Psoas muscle (tissue), 8 donors: ENCODE measurements around the gene DCBLD2. TPM values are rescaled to one million over a fixed set of nuclear protein-coding genes. Genes with fewer than 3 reads are reported as not detected.
"Not testable (repeated sequence)": the region's sequence is repeated elsewhere in the genome, so short reads cannot be mapped to it uniquely, and the experiment has no call there.

ENCODE experiments used
- ATAC-seq, 4 donors: fragments of 200-7000 bp; cut with Tn5 transposase; one replicate each; pipeline ENCODE4 v1.9.1; 2020; ENCODE audit warnings: moderate library complexity in 3 of 4, mild to moderate bottlenecking in 2 of 4
- DNase-seq, 2 donors: peaks; one replicate each; pipeline ENCODE4 v3.0.0-alpha.2; 2020
- H3K27ac ChIP-seq: fragments of 200-600 bp; one replicate; pipeline ENCODE4 v1.8.0; 2022
- H3K27me3 ChIP-seq, 3 donors: fragments of 200-600 bp in 1 of 3; one replicate each; pipeline versions ENCODE4 v1.6.1 to v1.8.0; 2013 to 2022; ENCODE audit warnings: low read length in 2 of 3, mild to moderate bottlenecking in 2 of 3, moderate library complexity in 1 of 3; ENCODE audit not compliant: insufficient read depth in 3 of 3
- H3K36me3 ChIP-seq, 2 donors: fragments of 200-600 bp in 1 of 2; one replicate each; pipeline versions ENCODE4 v1.6.1 to v1.8.0; 2013 to 2022; ENCODE audit warnings: low read depth in 1 of 2, mild to moderate bottlenecking in 1 of 2, moderate library complexity in 1 of 2; ENCODE audit not compliant: insufficient read depth in 1 of 2
- H3K4me1 ChIP-seq: fragments of 200-600 bp; one replicate; pipeline ENCODE4 v1.8.0; 2022
- H3K4me3 ChIP-seq: fragments of 200-600 bp; one replicate; pipeline ENCODE4 v1.8.0; 2022; ENCODE audit warnings: mild to moderate bottlenecking
- H3K9me3 ChIP-seq: fragments of 200-600 bp; one replicate; pipeline ENCODE4 v1.8.0; 2022
- WGBS, 3 donors: extraction: QIAGEN DNeasy Blood & Tissue Kit; methylation state at CpG; one replicate each; pipeline versions ENCODE4 v1.1.6 to v1.1.7; 2013; 5-methylcytosine and 5-hydroxymethylcytosine counted together
- intact Hi-C, 2 donors: fragments of 100-400 bp; cut with DNase I; formaldehyde crosslinking; loops; one replicate each; pipeline versions ENCODE4 v1.11.0 to v1.14.2; 2022
- polyA plus RNA-seq, 3 donors: library from polyadenylated mRNA; stranded (reverse); fragments of 200-250 nt; gene quantifications; one replicate each; pipeline ENCODE4 v1.2.3, GENCODE V29; 2013
- total RNA-seq, 4 donors: library from RNA; stranded (reverse); fragmentation: NEBNext Ultra II Directional in 2 of 4; extraction: Animal tissue kit (Norgen Biotek cat#: 25700) in 2 of 4; gene quantifications; one replicate each; pipeline versions ENCODE4 v1.2.1 to v1.2.4, GENCODE V29; 2021 to 2023
- TF ChIP-seq, protein P1 (sequence below): fragments of 200-600 bp; IDR thresholded peaks from one replicate; pipeline ENCODE4 v1.8.0; 2022; ENCODE audit warnings: antibody characterized with exemption
- donor health status: healthy with polysubstance abuse.
- donor health status: DM: no; HTN: no; CAD: no; lungs with moderate emphysema.
- donor health status: Bipolar disorder and iron deficiency.
- donor health status: healthy.
- donor health status: DM: yes; HTN: yes; CAD: no.
- donor health status: DM: no; HTN: no; CAD: no.
- donor health status: DM: no; HTN: no; CAD: no.
- donor health status: DM: yes; HTN: yes; CAD: no.

The DCBLD2 gene
- total and polyA plus RNA-seq, 7 donors: 2.9 to 13.9 (median 5.3) TPM

DNA sequence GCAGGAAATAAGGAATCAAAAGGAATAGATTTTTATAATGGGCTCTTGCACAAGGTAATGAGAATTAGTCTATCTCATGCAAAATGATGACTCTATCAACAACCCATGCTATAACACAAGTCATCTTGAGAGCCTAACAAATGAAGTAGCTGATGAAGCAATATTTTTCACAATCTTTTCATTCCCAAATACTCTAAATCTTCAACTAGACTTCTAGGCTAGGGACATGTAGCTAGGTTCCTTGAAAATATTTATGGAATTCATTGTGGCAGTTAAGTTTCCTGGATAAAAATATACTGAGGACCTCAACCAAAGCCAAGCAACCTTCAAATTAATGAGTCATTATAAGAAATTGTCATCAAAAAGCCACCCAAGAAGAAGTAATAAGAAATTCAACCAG, 55.4 kb downstream of the DCBLD2 start:
- intact Hi-C loops: no loop called here

GRCh38 chr3:98843266-98843959, 58.1 kb downstream of the DCBLD2 start:
- no peaks in the 10 kb centered on the region for H3K4me1 ChIP-seq
- H3K27ac ChIP-seq: no peak overlapping the region
- 53 to 67% (median 60%) methylated on average over 7 of the region's 7 CpGs for WGBS, 3 donors
- intact Hi-C loops: no loop called here
- ATAC-seq (no peak), DNase-seq (no peak)
- peaks cover 0 to 4% of the 10 kb centered on the region in 2 donors for H3K36me3 ChIP-seq
- TF ChIP-seq, protein P1, sequence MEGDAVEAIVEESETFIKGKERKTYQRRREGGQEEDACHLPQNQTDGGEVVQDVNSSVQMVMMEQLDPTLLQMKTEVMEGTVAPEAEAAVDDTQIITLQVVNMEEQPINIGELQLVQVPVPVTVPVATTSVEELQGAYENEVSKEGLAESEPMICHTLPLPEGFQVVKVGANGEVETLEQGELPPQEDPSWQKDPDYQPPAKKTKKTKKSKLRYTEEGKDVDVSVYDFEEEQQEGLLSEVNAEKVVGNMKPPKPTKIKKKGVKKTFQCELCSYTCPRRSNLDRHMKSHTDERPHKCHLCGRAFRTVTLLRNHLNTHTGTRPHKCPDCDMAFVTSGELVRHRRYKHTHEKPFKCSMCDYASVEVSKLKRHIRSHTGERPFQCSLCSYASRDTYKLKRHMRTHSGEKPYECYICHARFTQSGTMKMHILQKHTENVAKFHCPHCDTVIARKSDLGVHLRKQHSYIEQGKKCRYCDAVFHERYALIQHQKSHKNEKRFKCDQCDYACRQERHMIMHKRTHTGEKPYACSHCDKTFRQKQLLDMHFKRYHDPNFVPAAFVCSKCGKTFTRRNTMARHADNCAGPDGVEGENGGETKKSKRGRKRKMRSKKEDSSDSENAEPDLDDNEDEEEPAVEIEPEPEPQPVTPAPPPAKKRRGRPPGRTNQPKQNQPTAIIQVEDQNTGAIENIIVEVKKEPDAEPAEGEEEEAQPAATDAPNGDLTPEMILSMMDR: no peak
- H3K4me3 ChIP-seq: no peak overlapping the region
- H3K27me3 ChIP-seq: no peaks in the 10 kb centered on the region
- no peaks in the 10 kb centered on the region for H3K9me3 ChIP-seq

More for the DNA sequence above, 55.4 kb downstream of the DCBLD2 start:
- H3K9me3 ChIP-seq: no peaks in the 10 kb centered on the region
- H3K27me3 ChIP-seq: no peaks in the 10 kb centered on the region
- H3K27ac ChIP-seq: no peak overlapping the region
- DNase-seq: no peak
- no peak overlapping the region for H3K4me3 ChIP-seq
- no peaks in the 10 kb centered on the region for H3K4me1 ChIP-seq
- TF ChIP-seq, protein P1: no peak
- H3K36me3 ChIP-seq: peaks cover 0 to 10% of the 10 kb centered on the region in 2 donors
- no peak for ATAC-seq

DNA sequence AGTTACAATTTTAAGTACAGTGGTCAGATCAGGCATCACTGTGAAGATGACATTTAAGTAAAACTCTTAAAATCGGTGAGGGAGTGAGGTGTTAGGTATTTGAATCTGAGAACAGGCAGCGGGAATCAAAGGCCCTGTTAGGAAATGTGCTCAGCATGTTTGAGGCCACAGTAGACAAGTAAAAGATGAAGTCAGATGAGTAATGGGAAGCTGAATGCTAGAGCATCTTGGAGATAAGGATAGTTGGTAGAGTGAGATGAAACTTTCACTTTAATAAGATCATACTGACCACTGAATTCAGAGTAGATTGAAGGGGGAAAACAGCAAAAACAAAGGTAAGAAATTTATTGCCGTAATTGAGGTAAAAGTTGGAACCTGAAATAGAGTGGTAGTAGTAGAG, 61.6 kb downstream of the DCBLD2 start:
- Histone ChIP-seq H3K27me3 (no peaks in the 10 kb centered on the region), H3K9me3 (no peaks in the 10 kb centered on the region), H3K4me3 (no peak overlapping the region), H3K4me1 (no peaks in the 10 kb centered on the region), H3K27ac (no peak overlapping the region), H3K36me3 (no peaks in the 10 kb centered on the region)
- ATAC-seq (no peak), DNase-seq (no peak)
- 94 to 99% (median 95%) methylated on average over 3 of the region's 3 CpGs for WGBS, 3 donors
- intact Hi-C loops: no loop called here
- TF ChIP-seq, protein P1: no peak

GRCh38 chr3:98831060-98831459, 70.4 kb downstream of the DCBLD2 start:
- WGBS, 3 donors: 65 to 88% (median 74%) methylated on average over 5 of the region's 5 CpGs
- H3K9me3 ChIP-seq, ATAC-seq, H3K27me3 ChIP-seq, H3K4me3 ChIP-seq, DNase-seq, H3K4me1 ChIP-seq, H3K27ac ChIP-seq, H3K36me3 ChIP-seq, intact Hi-C loops: not testable (repeated sequence)

DNA sequence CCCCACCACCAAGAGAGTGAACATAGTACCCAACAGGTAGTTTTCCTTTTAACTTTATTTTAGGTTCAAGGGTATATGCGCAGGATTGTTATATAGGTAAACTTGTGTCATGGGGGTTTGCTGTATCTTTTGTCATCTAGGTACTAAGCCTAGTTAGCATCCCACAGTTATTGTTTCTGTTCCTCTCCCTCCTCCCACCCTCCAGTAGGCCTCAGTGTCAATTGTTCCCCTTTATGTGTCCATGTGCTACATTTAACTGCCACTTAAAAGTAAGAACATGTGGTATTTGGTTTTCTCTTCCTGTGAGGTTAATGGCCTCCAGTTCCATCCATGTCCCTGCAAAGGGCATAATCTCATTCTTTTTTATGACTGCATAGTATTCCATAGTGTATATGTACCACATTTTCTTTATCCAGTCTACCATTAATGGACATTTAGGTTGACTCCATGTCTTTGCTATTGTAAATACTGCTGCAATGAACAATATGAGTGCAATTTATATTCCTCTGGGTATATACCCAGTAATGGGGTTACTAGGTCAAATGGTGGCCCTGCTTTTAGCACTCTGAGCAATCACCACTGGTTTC, 72.2 kb downstream of the DCBLD2 start:
- intact Hi-C loops: no loop called here
- ATAC-seq (no peak), DNase-seq (no peak)
- H3K27me3 ChIP-seq: no peaks in the 10 kb centered on the region
- no peak overlapping the region for H3K4me3 ChIP-seq
- TF ChIP-seq, protein P1: no peak
- H3K4me1 ChIP-seq: no peaks in the 10 kb centered on the region
- no peak overlapping the region for H3K27ac ChIP-seq
- H3K36me3 ChIP-seq: no peaks in the 10 kb centered on the region
- H3K9me3 ChIP-seq: peaks cover 5% of the 10 kb centered on the region
- 96 to 100% (median 100%) methylated on average over 1 of the region's 1 CpG for WGBS, 3 donors
